RWPE2 (cell line): ENCODE results near the gene PITX1.

Experiments used
- ATAC-seq: fragments of 200-7000 bp; cut with Tn5 transposase; 3 replicates; pipeline ENCODE4 v1.9.1; 2021; ENCODE audit warnings: low read depth
- DNase-seq: peaks from one replicate; pipeline ENCODE4 v3.0.0-alpha.2; 2020; ENCODE audit warnings: low spot score
- H3K27ac ChIP-seq: fragments of 450-650 bp; 2 replicates; pipeline ENCODE4 v1.5.1; 2017; ENCODE audit warnings: mild to moderate bottlenecking; ENCODE audit not compliant: poor library complexity, severe bottlenecking
- H3K27me3 ChIP-seq: fragments of 250-450 bp; sonication (Bioruptor Pico); 2 replicates; pipeline ENCODE4 v1.5.1; 2021; ENCODE audit warnings: mild to moderate bottlenecking, moderate library complexity; ENCODE audit not compliant: insufficient read depth, poor library complexity, severe bottlenecking
- H3K36me3 ChIP-seq: fragments of 250-450 bp; sonication (Bioruptor Pico); 2 replicates; pipeline ENCODE4 v1.5.1; 2020; ENCODE audit warnings: low read depth, mild to moderate bottlenecking, moderate library complexity
- H3K4me1 ChIP-seq: fragments of 250-450 bp; sonication (Bioruptor Pico); 2 replicates; pipeline ENCODE4 v1.5.1; 2021; ENCODE audit warnings: mild to moderate bottlenecking, moderate library complexity; ENCODE audit not compliant: insufficient read depth, poor library complexity, severe bottlenecking
- H3K4me3 ChIP-seq: fragments of 250-450 bp; sonication (Bioruptor Pico); 2 replicates; pipeline ENCODE4 v1.5.1; 2021; ENCODE audit warnings: mild to moderate bottlenecking, moderate library complexity; ENCODE audit not compliant: severe bottlenecking
- H3K9me3 ChIP-seq: fragments of 250-450 bp; sonication (Bioruptor Pico); 2 replicates; pipeline ENCODE4 v1.5.1; 2021; ENCODE audit warnings: mild to moderate bottlenecking, moderate library complexity; ENCODE audit not compliant: severe bottlenecking
- CTCF ChIP-seq: fragments of 450-650 bp; IDR thresholded peaks from one replicate; pipeline ENCODE4 v1.5.1; 2017; ENCODE audit warnings: mild to moderate bottlenecking, moderate library complexity; ENCODE audit not compliant: poor library complexity, severe bottlenecking

PITX1 gene

GRCh38 chr5:135012951-135013391 lies 21.1 kb downstream of the PITX1 start:
- peak; percentile 57 for DNase-seq

GRCh38 chr5:135012033-135012588 lies 21.9 kb downstream of the PITX1 start:
- Histone ChIP-seq H3K27me3 (no peaks in the 10 kb centered on the region), H3K9me3 (no peaks in the 10 kb centered on the region), H3K27ac (no peak overlapping the region), H3K4me1 (no peaks in the 10 kb centered on the region), H3K4me3 (no peak overlapping the region), H3K36me3 (no peaks in the 10 kb centered on the region)
- no peak for TF ChIP-seq CTCF
- DNase-seq (no peak), ATAC-seq (no peak)

More at GRCh38 chr5:135012951-135013391, 21.1 kb downstream of the PITX1 start:
- H3K9me3 ChIP-seq: no peaks in the 10 kb centered on the region
- H3K27me3 ChIP-seq: no peaks in the 10 kb centered on the region
- no peak for TF ChIP-seq CTCF
- H3K36me3 ChIP-seq: no peaks in the 10 kb centered on the region
- no peak overlapping the region for H3K4me3 ChIP-seq
- H3K27ac ChIP-seq: no peak overlapping the region
- ATAC-seq: no peak
- H3K4me1 ChIP-seq: no peaks in the 10 kb centered on the region

GRCh38 chr5:135011355-135012032 lies 22.5 kb downstream of the PITX1 start:
- H3K4me3 ChIP-seq: no peak overlapping the region
- peak; percentile 25 for TF ChIP-seq CTCF
- no peaks in the 10 kb centered on the region for H3K27me3 ChIP-seq
- DNase-seq (no peak), ATAC-seq (no peak)
- no peaks in the 10 kb centered on the region for H3K4me1 ChIP-seq
- H3K36me3 ChIP-seq: no peaks in the 10 kb centered on the region
- H3K27ac ChIP-seq: no peak overlapping the region
- no peaks in the 10 kb centered on the region for H3K9me3 ChIP-seq

- Histone ChIP-seq H3K4me1 (no peaks in the 10 kb centered on the region), H3K9me3 (no peaks in the 10 kb centered on the region), H3K27ac (no peak overlapping the region), H3K27me3 (no peaks in the 10 kb centered on the region), H3K4me3 (no peak overlapping the region), H3K36me3 (no peaks in the 10 kb centered on the region)
- DNase-seq (no peak), ATAC-seq (peak; percentile 29; the same call in 1 of the 3 replicates)
- TF ChIP-seq CTCF: peak; percentile 44
Measured at GRCh38 chr5:135010502-135011354, 23.3 kb downstream of the PITX1 start.
